GM12874 (cell line): ENCODE measurements around the gene WNT5B.

Source experiments
- TF ChIP-seq, protein P1 (sequence below): IDR thresholded peaks from 2 replicates; pipeline ENCODE4 v1.5.1; 2011; ENCODE audit warnings: low read depth, mild to moderate bottlenecking, control low read depth, low read length, moderate library complexity; ENCODE audit not compliant: insufficient read depth

The WNT5B gene

DNA sequence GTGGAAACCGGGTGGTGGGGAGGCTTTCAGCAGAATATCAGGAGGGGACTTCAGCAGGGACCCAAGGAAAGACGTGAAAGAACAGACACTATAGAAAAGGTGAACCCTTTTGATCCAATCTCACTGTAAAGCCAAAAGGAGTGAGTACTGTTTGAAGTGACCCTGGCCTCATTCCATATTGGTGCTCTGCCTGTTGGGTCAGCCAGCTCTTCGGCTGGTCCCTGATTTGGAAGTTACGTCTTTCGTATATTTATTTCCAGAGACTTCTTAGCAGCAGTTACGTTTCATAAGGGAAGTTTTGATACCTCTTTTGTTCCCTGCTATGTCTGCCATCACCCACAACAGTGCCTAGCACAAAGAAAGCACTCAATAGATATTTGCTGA lies 21.9 kb downstream of the WNT5B start:
- TF ChIP-seq, protein P1, sequence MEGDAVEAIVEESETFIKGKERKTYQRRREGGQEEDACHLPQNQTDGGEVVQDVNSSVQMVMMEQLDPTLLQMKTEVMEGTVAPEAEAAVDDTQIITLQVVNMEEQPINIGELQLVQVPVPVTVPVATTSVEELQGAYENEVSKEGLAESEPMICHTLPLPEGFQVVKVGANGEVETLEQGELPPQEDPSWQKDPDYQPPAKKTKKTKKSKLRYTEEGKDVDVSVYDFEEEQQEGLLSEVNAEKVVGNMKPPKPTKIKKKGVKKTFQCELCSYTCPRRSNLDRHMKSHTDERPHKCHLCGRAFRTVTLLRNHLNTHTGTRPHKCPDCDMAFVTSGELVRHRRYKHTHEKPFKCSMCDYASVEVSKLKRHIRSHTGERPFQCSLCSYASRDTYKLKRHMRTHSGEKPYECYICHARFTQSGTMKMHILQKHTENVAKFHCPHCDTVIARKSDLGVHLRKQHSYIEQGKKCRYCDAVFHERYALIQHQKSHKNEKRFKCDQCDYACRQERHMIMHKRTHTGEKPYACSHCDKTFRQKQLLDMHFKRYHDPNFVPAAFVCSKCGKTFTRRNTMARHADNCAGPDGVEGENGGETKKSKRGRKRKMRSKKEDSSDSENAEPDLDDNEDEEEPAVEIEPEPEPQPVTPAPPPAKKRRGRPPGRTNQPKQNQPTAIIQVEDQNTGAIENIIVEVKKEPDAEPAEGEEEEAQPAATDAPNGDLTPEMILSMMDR = no peak

DNA sequence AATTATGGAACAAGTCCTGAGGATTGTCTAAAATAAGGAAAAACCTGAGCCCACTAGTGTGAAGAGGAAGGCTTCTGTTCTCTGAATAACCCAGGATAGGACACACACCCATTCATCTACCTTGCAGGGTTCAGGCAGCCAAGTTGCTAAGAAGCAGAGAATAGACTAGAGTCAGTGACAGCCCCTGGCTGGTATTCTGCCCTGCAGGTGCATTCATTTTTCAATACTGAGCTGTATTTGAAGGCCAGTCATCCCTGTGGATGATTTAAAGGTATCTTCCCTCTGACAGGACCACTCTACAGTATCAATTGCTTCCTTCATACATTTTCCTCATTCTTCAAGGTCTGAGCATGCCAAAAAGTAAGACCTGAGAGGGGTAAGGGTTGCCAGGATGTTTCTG lies 22.9 kb downstream of the WNT5B start:
- TF ChIP-seq, protein P1 = no peak

DNA sequence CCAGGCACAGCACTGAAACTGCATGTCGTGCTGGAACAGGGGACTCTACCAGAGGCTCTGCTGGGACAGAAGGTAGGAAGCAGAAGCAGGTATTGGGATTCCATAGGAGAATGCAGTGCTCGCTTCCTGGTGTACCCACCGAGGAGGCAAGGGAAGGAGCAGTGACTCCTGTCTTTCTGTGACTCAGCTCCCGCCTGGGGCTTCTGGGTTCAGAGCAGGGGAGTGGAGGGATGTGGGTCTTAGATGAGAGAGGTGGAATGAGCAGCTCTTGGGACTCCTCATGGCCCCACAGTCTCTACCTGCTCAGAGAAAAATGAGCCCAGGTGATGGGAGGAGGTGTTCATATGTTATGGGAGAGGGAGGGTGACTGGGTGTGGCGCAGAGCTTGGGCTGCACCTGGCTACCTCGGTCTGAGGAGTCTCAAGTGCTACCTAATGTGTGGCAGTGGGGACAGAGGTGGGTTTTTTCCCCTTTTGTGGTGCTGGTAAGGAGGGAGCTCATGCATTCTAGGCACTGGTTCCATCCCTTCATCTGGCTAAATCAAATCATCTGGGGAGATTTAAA lies 26.3 kb downstream of the WNT5B start:
- TF ChIP-seq, protein P1 = no peak

DNA sequence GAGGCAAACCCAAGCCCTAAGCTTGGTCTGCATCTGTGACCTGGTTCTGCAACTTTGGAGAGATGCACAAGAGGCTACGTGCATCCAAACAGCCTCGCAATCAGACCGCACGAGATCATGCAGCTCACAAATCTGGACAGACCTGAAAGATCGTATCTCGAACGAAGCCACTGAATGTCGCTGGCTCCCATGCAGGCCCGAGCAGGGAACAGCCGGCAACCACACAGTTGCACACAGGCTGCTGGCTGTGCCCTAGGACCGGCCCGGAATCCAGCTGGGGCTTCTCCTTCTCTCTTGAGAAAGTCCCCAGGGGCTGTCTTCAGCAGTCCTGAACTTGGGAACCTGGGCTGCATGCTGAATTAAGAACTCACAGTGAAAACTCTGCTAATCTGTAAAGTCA lies 27.9 kb downstream of the WNT5B start:
- TF ChIP-seq, protein P1 = no peak

DNA sequence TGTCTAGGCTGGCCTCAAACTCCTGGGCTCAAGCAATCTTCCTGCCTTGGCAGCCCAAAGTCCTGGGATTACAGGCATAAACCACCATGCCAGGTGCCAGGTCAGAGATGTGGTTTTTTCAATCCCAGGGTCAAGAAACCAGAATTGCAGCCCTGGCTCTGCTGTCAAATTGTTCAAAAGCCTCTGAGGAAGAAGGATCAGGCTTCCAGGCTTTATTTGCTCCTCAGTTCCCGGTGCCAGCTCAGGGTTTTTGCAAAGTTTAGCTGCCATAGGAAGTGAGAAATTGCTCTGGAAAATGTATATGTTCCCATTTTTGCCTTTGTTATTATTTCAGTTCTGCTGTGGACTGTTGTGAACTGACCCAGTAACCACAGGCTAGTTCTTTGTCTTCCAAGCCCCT lies 28.7 kb downstream of the WNT5B start:
- TF ChIP-seq, protein P1 = no peak

DNA sequence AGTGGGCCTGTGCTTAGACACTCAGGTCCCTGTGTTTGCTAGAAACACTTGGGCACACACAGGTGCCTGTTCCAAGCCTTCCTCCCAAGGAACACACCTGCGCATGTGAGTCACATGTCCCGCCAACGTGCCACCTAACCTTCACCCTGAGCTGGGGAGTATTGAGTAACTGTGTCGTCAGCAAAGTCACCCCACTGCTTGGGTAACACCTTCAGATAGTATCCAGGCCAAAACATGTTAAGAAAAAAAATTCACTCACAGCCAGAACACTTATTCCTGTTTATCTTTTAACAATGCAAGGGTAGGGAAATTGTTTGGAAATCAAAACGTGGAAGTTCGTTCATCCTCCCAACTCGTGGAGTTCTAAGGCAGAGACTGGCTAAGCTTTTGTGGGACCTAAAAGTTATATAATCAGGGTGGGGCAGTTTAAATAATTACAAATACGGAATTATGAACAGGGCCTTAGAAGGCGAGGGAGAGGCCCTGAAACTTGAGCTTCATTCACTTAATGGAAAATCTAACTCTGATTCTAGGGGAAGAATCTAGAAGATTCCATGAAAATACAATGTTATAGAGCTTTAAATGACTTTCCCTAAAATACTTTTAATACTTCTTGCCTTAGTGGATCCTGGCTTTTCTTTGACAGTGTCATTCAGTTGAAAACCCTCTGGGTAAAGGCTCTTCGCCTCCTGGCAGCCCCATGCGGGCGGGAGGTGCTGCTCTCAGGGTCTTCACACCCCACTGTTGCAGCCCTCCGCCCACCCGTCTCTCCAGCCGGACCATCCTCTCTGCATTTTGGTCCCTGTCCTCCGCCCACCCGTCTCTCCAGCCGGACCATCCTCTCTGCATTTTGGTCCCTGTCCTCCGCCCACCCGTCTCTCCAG lies 31.5 kb downstream of the WNT5B start:
- TF ChIP-seq, protein P1 = no peak

DNA sequence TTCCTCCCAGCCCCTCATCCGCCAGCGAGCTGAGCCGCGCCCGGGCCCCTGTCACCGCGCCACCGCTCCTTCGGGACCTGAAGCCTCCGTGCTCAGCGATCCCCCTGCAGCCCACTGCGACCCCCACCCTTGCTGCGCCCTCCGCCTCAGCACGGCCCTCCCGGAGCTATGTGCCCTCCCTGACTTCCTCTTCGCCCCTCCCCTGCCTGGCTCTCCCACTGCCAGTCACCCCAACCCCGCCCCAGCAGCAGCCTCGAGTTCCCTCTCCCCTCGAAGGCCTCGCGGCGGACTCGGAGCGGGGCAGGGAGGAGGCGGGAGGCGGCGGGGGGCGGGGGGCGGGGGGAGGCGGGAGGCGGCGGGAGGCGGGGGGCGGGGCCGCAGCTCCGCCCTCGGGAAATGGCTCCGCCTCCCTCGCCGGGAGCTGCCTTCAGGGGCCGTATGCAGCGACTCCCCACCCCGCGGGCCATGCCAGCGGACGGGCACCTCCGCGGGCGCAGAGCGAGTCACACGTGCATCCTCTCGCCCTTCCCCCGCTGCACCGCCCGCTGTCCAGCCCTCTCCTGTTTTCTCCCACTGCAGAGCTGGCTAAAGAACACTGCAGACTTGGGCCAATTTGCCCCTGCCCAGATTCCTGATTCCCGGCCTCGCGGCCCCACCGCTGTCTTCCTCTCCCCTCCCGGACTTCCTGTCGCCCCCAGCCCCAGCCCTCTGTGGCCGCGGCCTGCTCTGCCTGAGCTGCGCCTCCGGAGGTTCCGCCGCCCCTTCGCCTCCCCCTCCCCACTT lies 32.7 kb downstream of the WNT5B start:
- TF ChIP-seq, protein P1 = no peak
